ENCODE results near the gene GCC2. TPM values are rescaled to one million over a fixed set of nuclear protein-coding genes. Genes with fewer than 3 reads are reported as not detected.
A peak's percentile ranks its signal among the peaks of the same experiment; 100 is the strongest.

GCC2 gene
- total and polyA plus RNA-seq, 2 of the 13 experiments (the other 11 are each of a cell fraction or from before 2014, with no cell fraction given): 17.6 to 22.5 TPM

DNA sequence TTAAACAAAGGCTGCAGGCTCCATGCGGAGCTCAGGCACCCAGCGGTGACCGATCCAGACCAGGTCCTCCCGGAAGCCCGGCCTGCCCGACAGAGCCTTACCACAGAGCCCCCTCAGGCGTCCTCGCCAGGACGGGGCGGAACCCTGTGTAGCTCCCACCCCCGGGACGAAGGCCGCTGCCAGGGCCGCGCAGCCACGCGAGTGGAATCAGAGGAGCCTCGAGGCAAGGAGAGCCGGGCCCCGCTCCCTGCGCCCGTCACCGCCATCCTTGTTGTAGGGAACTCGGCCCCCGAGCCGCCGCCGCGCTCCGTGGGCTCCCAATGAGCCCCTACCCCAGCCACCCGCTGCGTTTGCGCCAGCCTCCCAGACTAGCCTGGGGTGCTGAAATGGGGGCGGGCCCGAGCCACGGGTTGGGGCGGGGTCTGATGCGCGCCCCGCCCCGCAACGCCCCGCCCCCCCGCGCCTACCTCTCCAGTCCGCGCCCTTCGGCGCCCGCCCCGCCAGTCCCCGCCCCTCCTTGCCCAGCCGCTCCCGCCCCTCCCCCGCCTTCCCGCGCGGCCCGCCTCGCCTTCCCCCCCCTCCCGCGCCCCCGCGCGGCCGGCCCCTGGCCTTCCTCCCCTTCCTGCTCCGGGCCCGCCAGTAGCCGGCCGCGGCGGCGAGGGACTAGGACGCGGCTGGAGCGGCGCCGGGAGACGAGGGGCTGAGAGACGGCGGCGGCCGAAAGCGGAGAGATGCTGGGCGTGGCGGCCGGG is 85.0 kb downstream of the GCC2 start, which contains the start of gene LIMS1 (continued):
- peak; percentile 98 for TF ChIP-seq ZNF816 (CRISPR knock-in tag; IDR thresholded peaks at IDR 0.05; ENCODE audit: borderline replicate concordance)
- TF ChIP-seq RFX3 (CRISPR knock-in tag; IDR thresholded peaks at IDR 0.05): no peak
- TF ChIP-seq, protein P1, sequence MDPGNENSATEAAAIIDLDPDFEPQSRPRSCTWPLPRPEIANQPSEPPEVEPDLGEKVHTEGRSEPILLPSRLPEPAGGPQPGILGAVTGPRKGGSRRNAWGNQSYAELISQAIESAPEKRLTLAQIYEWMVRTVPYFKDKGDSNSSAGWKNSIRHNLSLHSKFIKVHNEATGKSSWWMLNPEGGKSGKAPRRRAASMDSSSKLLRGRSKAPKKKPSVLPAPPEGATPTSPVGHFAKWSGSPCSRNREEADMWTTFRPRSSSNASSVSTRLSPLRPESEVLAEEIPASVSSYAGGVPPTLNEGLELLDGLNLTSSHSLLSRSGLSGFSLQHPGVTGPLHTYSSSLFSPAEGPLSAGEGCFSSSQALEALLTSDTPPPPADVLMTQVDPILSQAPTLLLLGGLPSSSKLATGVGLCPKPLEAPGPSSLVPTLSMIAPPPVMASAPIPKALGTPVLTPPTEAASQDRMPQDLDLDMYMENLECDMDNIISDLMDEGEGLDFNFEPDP (CRISPR knock-in tag; conservative IDR thresholded peaks at IDR 0.05): 0 out of 2 replicates have a peak, but pooled peaks have one; percentile 35
- TF ChIP-seq, protein P2, sequence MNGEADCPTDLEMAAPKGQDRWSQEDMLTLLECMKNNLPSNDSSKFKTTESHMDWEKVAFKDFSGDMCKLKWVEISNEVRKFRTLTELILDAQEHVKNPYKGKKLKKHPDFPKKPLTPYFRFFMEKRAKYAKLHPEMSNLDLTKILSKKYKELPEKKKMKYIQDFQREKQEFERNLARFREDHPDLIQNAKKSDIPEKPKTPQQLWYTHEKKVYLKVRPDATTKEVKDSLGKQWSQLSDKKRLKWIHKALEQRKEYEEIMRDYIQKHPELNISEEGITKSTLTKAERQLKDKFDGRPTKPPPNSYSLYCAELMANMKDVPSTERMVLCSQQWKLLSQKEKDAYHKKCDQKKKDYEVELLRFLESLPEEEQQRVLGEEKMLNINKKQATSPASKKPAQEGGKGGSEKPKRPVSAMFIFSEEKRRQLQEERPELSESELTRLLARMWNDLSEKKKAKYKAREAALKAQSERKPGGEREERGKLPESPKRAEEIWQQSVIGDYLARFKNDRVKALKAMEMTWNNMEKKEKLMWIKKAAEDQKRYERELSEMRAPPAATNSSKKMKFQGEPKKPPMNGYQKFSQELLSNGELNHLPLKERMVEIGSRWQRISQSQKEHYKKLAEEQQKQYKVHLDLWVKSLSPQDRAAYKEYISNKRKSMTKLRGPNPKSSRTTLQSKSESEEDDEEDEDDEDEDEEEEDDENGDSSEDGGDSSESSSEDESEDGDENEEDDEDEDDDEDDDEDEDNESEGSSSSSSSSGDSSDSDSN (CRISPR knock-in tag; IDR thresholded peaks at IDR 0.05): peak; percentile 99
- peak; percentile 88; the same call in 1 of the 2 replicates for TF ChIP-seq HOXA7 (CRISPR knock-in tag; IDR thresholded peaks at IDR 0.05)
- peak; percentile 73 for TF ChIP-seq THAP11 (CRISPR knock-in tag; IDR thresholded peaks at IDR 0.05)
- TF ChIP-seq, protein P3, sequence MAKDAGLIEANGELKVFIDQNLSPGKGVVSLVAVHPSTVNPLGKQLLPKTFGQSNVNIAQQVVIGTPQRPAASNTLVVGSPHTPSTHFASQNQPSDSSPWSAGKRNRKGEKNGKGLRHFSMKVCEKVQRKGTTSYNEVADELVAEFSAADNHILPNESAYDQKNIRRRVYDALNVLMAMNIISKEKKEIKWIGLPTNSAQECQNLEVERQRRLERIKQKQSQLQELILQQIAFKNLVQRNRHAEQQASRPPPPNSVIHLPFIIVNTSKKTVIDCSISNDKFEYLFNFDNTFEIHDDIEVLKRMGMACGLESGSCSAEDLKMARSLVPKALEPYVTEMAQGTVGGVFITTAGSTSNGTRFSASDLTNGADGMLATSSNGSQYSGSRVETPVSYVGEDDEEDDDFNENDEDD (CRISPR knock-in tag; IDR thresholded peaks at IDR 0.05; ENCODE audit: borderline replicate concordance): no peak
- TF ChIP-seq, protein P4, sequence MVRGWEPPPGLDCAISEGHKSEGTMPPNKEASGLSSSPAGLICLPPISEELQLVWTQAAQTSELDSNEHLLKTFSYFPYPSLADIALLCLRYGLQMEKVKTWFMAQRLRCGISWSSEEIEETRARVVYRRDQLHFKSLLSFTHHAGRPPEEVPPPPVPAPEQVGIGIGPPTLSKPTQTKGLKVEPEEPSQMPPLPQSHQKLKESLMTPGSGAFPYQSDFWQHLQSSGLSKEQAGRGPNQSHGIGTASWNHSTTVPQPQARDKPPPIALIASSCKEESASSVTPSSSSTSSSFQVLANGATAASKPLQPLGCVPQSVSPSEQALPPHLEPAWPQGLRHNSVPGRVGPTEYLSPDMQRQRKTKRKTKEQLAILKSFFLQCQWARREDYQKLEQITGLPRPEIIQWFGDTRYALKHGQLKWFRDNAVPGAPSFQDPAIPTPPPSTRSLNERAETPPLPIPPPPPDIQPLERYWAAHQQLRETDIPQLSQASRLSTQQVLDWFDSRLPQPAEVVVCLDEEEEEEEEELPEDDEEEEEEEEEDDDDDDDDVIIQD (CRISPR knock-in tag; IDR thresholded peaks at IDR 0.05; ENCODE audit: low read depth): peak; percentile 42; the same call in 1 of the 2 replicates
- no peak for TF ChIP-seq ZNF75D (CRISPR knock-in tag; IDR thresholded peaks at IDR 0.05; ENCODE audit: borderline replicate concordance)
- TF ChIP-seq ZIK1 (CRISPR knock-in tag; IDR thresholded peaks at IDR 0.05; ENCODE audit: borderline replicate concordance, low read depth): peak; percentile 67; the same call in 1 of the 2 replicates
- TF ChIP-seq ZNF431 (CRISPR knock-in tag; IDR thresholded peaks at IDR 0.05; ENCODE audit: borderline replicate concordance, low read depth): peak; percentile 51
- TF ChIP-seq TAF15 (IDR thresholded peaks at IDR 0.05; ENCODE audit: low read depth, low read length, poor library complexity, severe bottlenecking): peak; percentile 80
- TF ChIP-seq ZSCAN29 (CRISPR knock-in tag; conservative IDR thresholded peaks at IDR 0.05): peak; percentile 21; the same call in 1 of the 2 replicates
- peak; percentile 87; the same call in 1 of the 2 replicates for TF ChIP-seq ZNF232 (CRISPR knock-in tag; IDR thresholded peaks at IDR 0.05; ENCODE audit: borderline replicate concordance)
- TF ChIP-seq, protein P5, sequence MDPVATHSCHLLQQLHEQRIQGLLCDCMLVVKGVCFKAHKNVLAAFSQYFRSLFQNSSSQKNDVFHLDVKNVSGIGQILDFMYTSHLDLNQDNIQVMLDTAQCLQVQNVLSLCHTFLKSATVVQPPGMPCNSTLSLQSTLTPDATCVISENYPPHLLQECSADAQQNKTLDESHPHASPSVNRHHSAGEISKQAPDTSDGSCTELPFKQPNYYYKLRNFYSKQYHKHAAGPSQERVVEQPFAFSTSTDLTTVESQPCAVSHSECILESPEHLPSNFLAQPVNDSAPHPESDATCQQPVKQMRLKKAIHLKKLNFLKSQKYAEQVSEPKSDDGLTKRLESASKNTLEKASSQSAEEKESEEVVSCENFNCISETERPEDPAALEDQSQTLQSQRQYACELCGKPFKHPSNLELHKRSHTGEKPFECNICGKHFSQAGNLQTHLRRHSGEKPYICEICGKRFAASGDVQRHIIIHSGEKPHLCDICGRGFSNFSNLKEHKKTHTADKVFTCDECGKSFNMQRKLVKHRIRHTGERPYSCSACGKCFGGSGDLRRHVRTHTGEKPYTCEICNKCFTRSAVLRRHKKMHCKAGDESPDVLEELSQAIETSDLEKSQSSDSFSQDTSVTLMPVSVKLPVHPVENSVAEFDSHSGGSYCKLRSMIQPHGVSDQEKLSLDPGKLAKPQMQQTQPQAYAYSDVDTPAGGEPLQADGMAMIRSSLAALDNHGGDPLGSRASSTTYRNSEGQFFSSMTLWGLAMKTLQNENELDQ (CRISPR knock-in tag; IDR thresholded peaks at IDR 0.05; ENCODE audit: borderline replicate concordance): no peak
- no peak for TF ChIP-seq GTF3A (CRISPR knock-in tag; conservative IDR thresholded peaks at IDR 0.05)
- TF ChIP-seq ZNF788 (CRISPR knock-in tag; IDR thresholded peaks at IDR 0.05; ENCODE audit: borderline replicate concordance): peak; percentile 88; the same call in 1 of the 2 replicates
- TF ChIP-seq ZNF558 (CRISPR knock-in tag; IDR thresholded peaks at IDR 0.05; ENCODE audit: borderline replicate concordance): peak; percentile 82; the same call in 1 of the 2 replicates
- peak; percentile 51; the same call in 1 of the 2 replicates for TF ChIP-seq ZNF12 (CRISPR knock-in tag; IDR thresholded peaks at IDR 0.05)
